SU-DHL-6 (cell line): Measurements from ENCODE around the gene SOSTDC1.

Experiments used
- H2AFZ ChIP-seq: fragments of 200-600 bp; sonication (generic); 2 replicates; pipeline ENCODE4 v1.6.1; 2014; ENCODE audit warnings: low read depth, mild to moderate bottlenecking, moderate library complexity, mixed read lengths, antibody characterized with exemption, low read length; ENCODE audit not compliant: severe bottlenecking
- H3F3A ChIP-seq: fragments of 200-600 bp; shearing (Covaris generic); 2 replicates; pipeline ENCODE4 v1.6.0; 2016; ENCODE audit warnings: antibody characterized with exemption, mild to moderate bottlenecking; ENCODE audit not compliant: insufficient read depth
- H3K27ac ChIP-seq: fragments of 200-600 bp; sonication (generic); 2 replicates; pipeline ENCODE4 v1.5.1; 2016; ENCODE audit warnings: low read depth, mild to moderate bottlenecking, low read length, moderate library complexity, mixed read lengths
- H3K27me3 ChIP-seq: fragments of 200-600 bp; sonication (generic), shearing (Covaris generic); 2 replicates; pipeline ENCODE4 v1.6.0; 2014; ENCODE audit warnings: mild to moderate bottlenecking, low read length
- H3K36me3 ChIP-seq: fragments of 200-600 bp; sonication (generic); 2 replicates; pipeline ENCODE4 v1.6.1; 2014; ENCODE audit warnings: mild to moderate bottlenecking, low read length, mixed read lengths
- H3K4me2 ChIP-seq: fragments of 300-600, 200-600 bp; shearing (Covaris generic), sonication (generic); 2 replicates; pipeline ENCODE4 v1.6.0; 2014; ENCODE audit warnings: low read length, low read depth, mild to moderate bottlenecking; ENCODE audit not compliant: poor library complexity, severe bottlenecking
- H3K4me3 ChIP-seq: fragments of 200-600 bp; sonication (generic); 2 replicates; pipeline ENCODE4 v1.5.1; 2014; ENCODE audit warnings: antibody characterized with exemption, low read length, mild to moderate bottlenecking, mixed read lengths; ENCODE audit not compliant: insufficient read depth, poor library complexity, severe bottlenecking
- H3K79me2 ChIP-seq: fragments of 200-600 bp; sonication (generic); 2 replicates; pipeline ENCODE4 v1.6.1; 2014; ENCODE audit warnings: mild to moderate bottlenecking, low read length, moderate library complexity; ENCODE audit not compliant: insufficient read depth
- H3K9ac ChIP-seq: fragments of 200-600 bp; sonication (generic); 2 replicates; pipeline ENCODE4 v1.7.0; 2014; ENCODE audit warnings: mild to moderate bottlenecking, low read length
- H3K9me2 ChIP-seq: fragments of 200-600 bp; sonication (generic); replicated peaks from 2 replicates; pipeline ENCODE4 v1.6.1; 2014; ENCODE audit warnings: low read length; ENCODE audit not compliant: insufficient read depth
- H3K9me3 ChIP-seq: fragments of 200-600 bp; sonication (generic); 2 replicates; pipeline ENCODE4 v1.6.1; 2014; ENCODE audit warnings: low read length, mixed read lengths; ENCODE audit not compliant: insufficient read depth
- H4K20me1 ChIP-seq: fragments of 200-600 bp; sonication (generic); 2 replicates; pipeline ENCODE4 v1.6.1; 2014; ENCODE audit warnings: low read depth, mild to moderate bottlenecking, antibody characterized with exemption, low read length, moderate library complexity, mixed read lengths
- EZH2phosphoT487 ChIP-seq: fragments of 200-600 bp; sonication (generic), shearing (Covaris generic); conservative IDR thresholded peaks from 2 replicates; pipeline ENCODE4 v1.6.1; 2018; ENCODE audit warnings: mild to moderate bottlenecking, antibody characterized with exemption, low read length, moderate library complexity, mixed read lengths
- TF ChIP-seq, protein P1 (sequence below): fragments of 200-600 bp; sonication (generic); IDR thresholded peaks from one replicate; pipeline ENCODE4 v1.5.1; 2017; ENCODE audit warnings: antibody characterized with exemption, mild to moderate bottlenecking, low read length, moderate library complexity; ENCODE audit not compliant: insufficient read depth, poor library complexity, severe bottlenecking

The SOSTDC1 gene

DNA sequence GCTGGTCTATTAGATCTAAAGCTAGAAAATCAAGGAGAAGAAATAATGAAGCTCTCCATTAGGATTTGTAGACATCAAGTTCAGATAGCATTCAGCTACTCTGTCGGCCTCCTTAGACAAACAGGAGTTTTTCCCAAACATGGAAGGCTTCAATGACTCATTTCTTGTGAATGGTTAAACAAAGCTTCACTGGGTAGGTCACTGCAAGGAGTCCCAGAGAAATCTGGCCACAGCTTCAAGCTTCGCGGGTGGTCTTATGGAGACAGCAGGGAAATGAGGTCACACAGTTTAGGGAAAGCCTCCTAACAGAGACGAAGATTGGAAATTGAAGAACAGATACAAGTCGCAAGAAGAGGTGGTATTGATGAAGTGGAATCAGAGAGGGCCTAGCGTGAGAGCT is 38.5 kb upstream of the SOSTDC1 start:
- H3K27ac ChIP-seq = no peak overlapping the region

DNA sequence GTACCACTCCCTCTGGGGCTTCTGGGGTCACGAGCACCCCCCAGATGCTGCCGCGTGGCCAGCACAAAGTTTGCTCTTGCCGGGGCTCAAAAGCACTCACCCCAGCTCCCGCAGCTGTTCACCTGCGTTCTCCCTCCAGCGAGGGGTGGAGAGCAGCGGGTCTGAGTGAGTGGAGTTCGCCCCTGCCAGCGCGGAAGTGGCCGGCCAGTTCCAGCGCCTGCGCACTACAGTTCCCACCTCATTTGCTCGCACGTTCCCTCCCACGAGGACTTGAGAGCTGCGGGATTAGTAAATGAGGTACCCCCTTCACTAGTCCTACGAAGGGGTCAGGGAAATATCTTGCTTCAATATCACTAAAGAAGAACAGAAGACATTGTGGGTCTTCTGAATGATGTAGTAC is 36.8 kb upstream of the SOSTDC1 start:
- Histone ChIP-seq H3K9me3 (no peaks in the 10 kb centered on the region), H3K9ac (no peak overlapping the region), H3K4me3 (no peak overlapping the region), H4K20me1 (no peaks in the 10 kb centered on the region), H2AFZ (no peak overlapping the region), H3K4me2 (no peak overlapping the region), H3K27ac (no peak overlapping the region), H3K36me3 (no peaks in the 10 kb centered on the region), H3F3A (no peaks in the 10 kb centered on the region), H3K27me3 (no peaks in the 10 kb centered on the region), H3K79me2 (no peaks in the 10 kb centered on the region), H3K9me2 (no peaks in the 10 kb centered on the region)
- TF ChIP-seq, protein P1, sequence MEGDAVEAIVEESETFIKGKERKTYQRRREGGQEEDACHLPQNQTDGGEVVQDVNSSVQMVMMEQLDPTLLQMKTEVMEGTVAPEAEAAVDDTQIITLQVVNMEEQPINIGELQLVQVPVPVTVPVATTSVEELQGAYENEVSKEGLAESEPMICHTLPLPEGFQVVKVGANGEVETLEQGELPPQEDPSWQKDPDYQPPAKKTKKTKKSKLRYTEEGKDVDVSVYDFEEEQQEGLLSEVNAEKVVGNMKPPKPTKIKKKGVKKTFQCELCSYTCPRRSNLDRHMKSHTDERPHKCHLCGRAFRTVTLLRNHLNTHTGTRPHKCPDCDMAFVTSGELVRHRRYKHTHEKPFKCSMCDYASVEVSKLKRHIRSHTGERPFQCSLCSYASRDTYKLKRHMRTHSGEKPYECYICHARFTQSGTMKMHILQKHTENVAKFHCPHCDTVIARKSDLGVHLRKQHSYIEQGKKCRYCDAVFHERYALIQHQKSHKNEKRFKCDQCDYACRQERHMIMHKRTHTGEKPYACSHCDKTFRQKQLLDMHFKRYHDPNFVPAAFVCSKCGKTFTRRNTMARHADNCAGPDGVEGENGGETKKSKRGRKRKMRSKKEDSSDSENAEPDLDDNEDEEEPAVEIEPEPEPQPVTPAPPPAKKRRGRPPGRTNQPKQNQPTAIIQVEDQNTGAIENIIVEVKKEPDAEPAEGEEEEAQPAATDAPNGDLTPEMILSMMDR = no peak
- no peak for TF ChIP-seq EZH2phosphoT487

More for the DNA sequence above, 38.5 kb upstream of the SOSTDC1 start:
- no peak overlapping the region for H3K4me3 ChIP-seq
- no peaks in the 10 kb centered on the region for H3K79me2 ChIP-seq
- H3K9me2 ChIP-seq = no peaks in the 10 kb centered on the region
- H3K27me3 ChIP-seq = no peaks in the 10 kb centered on the region
- H3K36me3 ChIP-seq = no peaks in the 10 kb centered on the region
- no peak overlapping the region for H3K4me2 ChIP-seq
- no peak overlapping the region for H3K9ac ChIP-seq
- H2AFZ ChIP-seq = no peak overlapping the region
- no peaks in the 10 kb centered on the region for H3F3A ChIP-seq
- no peak for TF ChIP-seq EZH2phosphoT487
- TF ChIP-seq, protein P1 = no peak
- H4K20me1 ChIP-seq = no peaks in the 10 kb centered on the region
- no peaks in the 10 kb centered on the region for H3K9me3 ChIP-seq

DNA sequence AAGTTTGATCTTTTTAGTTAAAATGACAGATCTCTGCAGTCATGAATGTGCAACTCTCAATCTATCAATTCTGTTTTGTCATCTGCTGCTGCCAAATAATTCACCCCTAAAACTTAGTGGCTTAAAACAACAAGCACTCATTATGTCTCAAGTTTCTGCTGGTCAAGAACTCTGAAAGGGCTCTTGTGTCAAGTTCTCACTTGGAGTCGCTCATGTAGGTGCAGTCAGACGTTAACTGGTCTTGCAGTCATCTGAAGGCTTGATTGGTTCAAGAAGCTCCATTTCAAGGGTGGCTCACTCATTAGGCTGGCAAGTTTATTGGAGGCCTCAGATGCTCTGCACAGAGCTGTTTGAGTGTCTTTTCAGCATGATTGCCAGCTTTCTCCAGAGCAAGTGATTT is 32.6 kb upstream of the SOSTDC1 start:
- Histone ChIP-seq H3K9me3 (no peaks in the 10 kb centered on the region), H3K36me3 (no peaks in the 10 kb centered on the region), H4K20me1 (no peaks in the 10 kb centered on the region), H3F3A (no peaks in the 10 kb centered on the region), H3K4me3 (no peak overlapping the region), H3K79me2 (no peaks in the 10 kb centered on the region), H3K27ac (no peak overlapping the region), H3K9me2 (no peaks in the 10 kb centered on the region), H3K27me3 (no peaks in the 10 kb centered on the region), H2AFZ (no peak overlapping the region), H3K4me2 (no peak overlapping the region), H3K9ac (no peak overlapping the region)
- TF ChIP-seq, protein P1 = no peak
- TF ChIP-seq EZH2phosphoT487 = no peak
